Endometrium (tissue), 2 donors: ENCODE measurements around the gene FHL3.
"Not testable (repeated sequence)": the region's sequence is repeated elsewhere in the genome, so short reads cannot be mapped to it uniquely, and the experiment has no call there.

Experiments
- FAIRE-seq: peaks from 2 replicates; lab custom pipeline; 2012; peaks lifted over from hg19 to GRCh38; lab: Jason Lieb, UNC
- donor health status: control.
- donor health status: control.

FHL3 gene

DNA sequence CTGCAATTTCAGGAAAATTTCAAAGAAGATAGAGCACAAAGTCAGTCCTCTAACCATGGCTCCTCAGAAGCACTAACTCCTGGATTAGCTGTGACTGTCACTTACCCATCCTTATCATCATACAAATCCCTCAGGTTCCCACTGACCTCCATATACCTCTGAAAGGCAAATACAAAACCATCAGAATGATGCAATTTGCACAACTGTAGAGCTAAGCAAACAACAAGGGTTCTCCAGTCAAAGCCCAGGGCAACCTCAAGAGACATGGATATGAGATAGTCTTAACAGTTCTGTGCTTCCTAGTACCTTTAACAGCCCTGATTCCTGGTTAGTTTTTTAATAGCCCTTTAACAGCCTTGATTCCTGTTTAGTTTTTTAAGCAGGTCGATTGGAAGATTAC, 17.6 kb downstream of the FHL3 start:
- FAIRE-seq: no peak

DNA sequence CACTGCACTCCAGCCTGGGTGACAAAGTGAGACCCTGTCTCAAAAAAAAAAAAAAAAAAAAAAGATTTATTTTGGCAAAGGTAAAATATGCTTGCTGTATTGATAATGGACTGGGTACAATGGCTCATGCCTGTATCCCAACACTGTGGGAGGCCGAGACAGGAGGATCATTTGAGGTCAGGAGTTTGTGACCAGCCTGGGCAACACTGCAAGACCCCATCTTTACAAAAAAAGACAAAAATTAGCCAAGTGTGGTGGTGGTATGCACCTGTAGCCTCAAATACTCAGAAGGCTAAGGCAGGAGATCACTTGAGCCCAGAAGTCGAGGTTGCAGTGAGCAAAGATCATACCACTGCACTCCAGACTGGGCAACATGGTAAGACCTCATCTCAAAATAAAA, 21.8 kb downstream of the FHL3 start:
- no peak for FAIRE-seq

DNA sequence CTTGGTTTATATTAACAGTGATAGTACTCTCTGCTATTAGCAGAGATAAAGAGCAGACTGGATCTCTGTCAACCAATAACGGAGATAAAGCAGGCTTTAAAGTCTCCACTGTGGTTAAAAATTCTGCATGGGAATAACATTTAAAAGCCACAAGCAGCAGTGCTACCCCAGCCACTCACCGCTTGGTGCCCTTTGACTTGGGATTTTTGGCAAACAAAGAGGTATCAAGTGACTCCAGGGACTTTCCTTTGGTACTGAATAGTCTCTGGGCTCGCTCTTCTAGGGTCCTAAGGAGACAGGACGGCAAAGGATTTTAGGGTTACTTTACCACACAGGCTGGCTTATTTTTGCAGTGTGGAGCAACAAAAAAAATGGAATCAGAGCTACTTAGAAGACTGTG, 26.8 kb downstream of the FHL3 start:
- no peak for FAIRE-seq

DNA sequence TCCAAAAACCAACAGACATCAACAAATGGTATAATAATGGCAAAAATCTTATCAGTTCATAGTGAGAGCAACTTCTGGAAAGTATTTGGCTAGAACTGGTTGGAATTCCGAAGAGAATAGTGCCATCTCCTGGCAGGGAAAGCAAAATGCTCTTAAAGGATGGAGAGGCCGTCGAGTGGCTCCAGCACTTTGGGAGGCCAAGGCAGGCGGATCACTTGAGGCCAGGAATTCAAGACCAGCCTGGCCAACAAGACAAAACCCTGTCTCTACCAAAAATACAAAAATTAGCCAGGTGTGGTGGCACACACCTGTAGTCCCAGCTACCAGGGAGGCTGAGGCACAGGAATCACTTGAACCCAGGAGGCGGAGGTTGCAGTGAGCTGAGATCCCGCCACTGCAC, 30.2 kb downstream of the FHL3 start:
- FAIRE-seq: not testable (repeated sequence)

DNA sequence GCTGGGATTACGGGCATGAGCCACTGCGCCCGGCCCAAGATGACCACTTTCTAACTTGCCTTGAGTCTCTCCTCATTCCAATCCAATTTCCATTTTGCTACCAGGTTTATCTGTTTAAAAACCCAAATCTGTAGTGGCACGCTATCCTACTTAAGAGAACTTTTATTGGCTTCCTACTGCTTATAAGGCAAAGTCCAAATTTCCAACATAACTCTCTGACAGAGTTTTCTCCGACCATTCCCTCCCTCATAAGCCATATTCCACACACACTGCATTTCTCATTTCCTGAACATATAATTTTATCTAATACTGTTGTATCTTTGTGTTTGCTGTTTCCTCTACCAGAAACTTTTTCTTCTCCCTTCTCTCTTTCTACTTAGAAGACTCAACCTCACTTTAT, 30.7 kb downstream of the FHL3 start:
- FAIRE-seq: no peak

DNA sequence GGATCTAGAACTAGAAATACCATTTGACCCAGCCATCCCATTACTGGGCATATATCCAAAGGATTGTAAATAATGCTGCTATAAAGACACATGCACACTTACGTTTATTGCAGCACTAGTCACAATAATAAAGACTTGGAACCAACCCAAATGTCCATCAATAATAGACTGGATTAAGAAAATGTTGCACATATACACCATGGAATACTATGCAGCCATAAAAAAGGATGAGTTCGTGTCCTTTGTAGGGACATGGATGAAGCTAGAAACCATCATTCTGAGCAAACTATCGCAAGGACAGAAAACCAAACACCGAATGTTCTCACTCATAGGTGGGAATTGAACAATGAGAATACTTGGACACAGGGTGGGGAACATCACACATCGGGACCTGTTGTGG, 31.6 kb downstream of the FHL3 start:
- not testable (repeated sequence) for FAIRE-seq

DNA sequence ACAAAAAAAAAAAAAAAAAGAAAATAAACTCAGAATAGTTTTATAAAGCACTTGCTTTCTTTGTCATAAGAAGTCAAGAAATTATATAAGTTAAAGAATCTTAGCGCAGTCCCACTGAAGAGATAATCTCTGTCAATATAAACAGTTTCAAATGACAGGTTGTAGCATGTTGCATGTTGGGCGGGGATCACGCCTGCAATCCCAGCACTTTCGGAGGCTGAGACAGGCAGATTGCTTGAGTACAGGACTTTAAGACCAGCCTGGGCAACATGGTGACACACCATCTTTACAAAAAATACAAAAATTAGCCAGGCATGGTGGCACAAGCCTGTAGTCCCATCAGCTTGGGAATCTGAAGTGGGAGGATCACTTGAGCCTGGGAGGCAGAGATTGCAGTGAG, 40.0 kb downstream of the FHL3 start:
- no peak for FAIRE-seq

DNA sequence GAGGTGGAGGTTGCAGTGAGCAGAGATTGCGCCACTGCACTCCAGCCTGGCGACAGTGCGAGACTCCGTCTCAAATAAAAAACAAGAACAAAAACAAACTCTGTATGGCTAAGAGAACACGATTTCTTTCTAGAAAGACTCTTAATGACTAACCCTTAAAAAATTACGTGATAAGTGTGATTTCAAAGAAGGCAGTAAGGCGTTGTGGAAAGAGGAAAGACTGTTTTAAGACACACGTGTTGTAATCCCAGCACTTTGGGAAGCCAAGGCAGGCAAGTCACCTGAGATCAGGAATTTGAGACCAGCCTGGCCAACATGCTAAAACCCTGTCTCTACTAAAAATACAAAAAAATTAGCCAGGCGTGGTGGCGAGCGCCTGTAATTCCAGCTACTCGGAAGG, 41.2 kb downstream of the FHL3 start:
- FAIRE-seq: not testable (repeated sequence)

DNA sequence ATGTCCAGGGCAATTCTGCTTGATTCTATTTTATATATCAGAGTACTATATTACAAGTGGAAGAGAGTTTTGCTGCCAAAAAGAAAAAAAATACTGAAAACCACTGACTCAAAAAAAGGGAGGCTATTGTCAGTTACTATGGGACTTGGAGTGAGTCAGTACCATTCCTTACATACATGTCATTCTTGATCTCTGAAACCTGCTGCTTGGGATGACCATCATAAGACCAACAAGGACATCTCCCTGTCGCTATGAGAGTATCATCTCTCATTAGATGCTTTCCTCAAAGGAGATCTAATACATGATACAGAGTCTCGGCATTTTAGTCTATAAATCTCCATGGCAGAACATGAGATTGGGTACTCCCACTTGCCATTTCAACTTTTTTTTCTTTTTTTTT, 46.6 kb downstream of the FHL3 start:
- no peak for FAIRE-seq

DNA sequence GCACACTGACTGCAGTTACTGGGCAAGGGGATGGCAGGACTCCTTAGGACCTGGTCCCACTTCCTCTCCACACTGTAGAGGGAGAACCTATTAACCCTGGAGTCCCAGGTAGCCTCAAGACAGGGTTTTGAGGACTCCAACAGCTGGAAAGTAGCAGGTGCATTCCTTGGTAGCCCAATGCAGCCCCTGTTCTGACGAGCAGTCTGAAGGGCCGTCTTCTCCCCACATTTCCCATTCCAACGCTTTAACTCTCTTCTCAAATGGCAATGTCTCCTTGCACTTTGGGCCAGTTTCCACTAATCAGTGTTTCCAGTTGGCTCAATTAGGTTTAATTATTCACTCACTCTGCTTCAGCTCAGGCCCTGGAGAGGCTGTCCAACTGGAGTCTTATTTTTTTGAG, 49.6 kb downstream of the FHL3 start:
- FAIRE-seq: no peak

DNA sequence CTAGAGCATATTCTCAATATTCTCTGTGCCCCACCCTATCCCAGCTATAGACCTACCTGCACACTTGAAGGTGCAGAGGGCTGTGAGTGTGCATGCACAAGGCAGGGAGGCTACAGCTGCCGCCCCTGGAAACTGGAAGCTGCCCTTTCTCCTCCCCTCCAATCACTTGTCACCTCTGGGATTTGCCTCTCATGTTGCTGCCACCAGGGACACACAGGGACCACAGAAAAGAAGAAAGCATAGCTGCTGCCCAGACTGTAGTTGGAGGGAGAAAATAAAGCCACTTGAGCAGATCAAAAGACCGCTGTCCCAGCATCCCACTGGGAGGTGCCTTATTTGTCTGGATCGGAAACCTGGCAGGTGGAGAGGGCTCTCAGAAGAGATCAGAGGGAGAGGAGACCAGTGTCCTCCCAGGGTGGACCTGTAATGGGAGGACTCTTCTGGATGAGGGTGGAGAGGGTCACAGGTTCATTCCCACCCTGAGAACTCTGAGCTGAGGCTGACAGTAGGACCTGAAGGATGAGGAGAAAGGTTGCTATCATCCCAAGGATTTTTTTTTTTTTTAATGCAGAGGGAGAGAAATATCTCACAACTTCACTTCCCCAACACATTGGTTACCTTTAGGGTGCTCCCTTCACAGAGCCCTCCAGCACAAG, 50.9 kb downstream of the FHL3 start:
- no peak for FAIRE-seq

DNA sequence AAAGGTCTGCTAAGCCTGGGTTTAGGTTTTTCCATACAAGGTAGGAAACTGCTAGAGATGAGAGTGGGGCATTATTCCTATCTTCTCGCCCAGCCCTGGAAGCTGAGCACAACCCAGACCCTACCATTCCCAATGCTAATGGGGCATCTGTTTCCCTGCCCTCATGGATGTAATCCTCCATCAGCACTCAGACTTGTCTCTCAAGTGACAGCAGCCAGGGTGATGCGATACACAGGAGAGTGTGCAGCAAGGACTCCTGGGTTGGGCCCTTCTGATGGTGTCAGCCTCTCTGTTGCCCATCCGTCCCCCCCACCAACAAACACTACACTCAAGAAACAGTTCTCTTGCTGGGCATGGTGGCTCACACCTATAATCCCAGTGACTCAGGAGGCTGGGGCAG, 52.6 kb downstream of the FHL3 start:
- FAIRE-seq: no peak

DNA sequence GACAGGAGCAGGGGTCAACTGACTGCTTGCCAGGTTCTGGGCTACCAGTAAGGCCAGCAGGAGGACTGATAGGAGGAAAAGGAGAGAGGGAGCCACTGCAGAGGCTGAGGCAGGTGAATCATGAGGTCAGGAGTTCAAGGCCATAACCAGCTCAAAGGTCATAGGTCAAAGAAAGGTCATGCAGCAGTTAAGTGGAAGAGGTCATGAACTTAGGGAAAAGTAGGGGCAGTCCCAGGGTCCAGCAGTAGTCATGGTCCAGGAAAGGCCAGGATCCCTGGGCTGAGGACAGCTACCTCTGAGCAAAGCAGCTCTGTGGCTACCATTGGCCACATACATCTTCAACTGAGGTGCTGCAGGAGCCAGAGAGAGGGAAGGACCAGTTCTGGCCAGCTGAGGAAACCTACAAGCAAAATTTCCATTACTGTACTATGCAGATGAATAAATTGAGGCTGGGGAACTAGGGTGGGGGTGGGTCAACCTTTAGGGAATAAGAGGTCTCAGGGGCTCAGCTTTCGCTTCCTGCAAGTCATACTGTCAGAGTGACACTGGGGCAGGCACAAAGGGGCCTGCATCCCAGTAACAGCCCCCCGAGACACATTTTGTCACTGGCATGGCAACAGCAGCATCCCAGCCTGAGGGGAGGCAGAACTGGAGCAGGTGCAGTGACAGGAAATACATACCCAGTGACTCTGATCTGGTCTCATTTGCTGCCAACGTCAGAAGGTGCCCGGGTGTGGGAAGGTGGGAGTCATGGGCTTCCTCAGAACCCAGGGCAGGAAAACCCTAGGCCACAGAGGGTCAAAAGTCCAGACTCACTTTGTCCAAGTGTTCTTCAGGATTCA, 53.3 kb downstream of the FHL3 start:
- no peak for FAIRE-seq

DNA sequence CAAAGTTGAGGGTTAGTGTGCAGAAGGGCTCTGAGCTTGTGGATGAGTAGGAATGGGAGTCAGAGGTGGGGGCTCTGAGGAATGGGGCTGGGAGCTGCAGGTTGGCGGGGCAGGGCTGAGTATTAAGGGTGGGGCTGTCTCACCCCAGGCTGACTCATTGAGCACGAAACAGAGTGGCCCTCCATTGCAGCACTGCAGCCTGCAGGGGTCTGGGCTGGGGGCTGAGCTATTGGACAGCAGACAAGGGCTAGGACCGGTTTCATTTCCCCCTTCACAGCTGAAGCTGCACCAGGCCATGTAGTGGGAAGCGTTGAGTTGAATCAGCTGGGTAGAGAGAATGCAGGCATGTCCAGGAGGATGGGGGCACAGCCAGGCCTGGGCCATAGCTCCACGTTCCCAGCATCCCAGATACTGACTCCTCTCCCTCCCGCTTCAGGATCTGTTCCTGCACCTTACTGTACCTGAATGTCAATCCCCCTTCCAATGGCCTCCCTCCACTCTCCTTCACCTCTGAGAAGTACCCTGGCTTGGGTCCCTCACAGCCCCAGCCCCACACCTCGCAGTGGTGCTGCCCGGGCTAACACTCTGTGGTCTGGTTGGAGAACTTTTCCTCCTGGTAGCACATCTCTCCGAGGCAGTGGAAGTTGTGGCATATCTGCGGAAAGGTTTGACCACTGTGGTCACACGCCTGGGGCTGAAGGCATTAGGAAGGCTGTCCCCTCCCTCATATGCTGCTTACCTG, 54.1 kb downstream of the FHL3 start:
- no peak for FAIRE-seq

DNA sequence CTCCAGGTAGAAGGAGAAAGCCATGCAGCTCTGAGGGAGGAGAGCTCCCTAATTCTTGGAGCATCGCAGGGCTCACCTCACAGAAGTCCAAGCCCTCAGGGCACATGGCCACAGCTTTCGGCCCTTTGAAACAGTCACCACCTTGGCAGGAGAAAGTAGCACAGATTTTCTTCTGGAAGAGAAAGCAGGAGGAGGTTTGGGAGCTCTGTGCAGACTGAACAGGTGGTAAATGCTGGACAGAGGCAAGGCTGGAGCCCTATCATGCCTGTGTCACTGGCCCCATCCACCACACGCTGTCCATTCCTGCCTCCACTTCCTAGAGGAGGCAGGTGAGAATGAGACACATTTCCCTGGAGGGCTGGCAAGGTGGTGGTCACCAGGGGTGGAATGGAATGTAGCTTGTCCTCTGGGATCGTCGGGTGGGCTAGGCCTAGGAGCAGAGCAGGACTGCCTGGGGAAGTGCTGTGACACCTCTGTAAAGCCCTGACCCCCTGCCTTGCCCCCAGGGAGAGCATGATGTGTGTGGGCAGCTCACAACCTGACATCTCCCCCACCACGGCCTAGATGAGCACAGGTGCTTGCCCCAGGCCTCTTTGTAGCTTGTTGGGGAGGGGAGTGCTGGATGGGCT, 55.7 kb downstream of the FHL3 start:
- no peak for FAIRE-seq

DNA sequence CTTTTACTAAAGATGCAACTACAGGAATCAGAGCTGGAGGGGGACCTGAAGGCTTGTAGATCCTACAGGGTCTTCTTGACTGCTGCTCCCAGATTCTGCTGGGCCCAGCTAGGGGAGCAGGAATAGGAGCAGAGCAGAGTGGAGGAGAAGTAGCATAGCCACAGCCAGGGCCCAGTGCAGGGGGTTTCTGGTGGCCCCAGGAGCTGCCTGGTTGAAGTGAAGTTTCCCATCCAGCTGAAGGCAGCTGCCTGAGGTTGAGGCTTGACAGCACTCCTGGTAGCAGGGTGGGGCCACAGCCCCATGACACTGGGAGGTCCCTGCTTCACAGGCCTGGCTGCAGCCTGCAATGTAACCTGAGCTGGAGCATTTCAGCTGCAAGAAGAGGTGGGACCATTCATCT, 56.5 kb downstream of the FHL3 start:
- FAIRE-seq: no peak

DNA sequence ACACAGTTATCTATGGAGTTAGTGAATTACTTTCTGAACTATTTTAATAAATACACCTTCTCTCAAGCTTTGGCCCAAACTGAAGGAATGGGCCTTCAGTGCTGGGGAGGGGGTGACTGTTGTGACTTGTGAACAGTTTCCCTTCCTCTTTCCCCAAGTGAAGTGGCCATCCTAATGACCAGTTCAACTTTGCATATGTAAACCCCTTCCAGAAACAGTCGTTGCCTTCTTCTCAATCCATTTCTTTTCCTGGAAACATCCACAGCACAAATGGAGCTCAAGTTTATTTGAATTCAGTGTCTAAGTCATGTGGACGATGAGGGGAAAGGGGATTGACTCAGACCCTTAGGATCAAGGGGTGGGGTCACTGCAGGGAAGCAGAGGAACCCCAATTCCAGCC, 57.1 kb downstream of the FHL3 start:
- no peak for FAIRE-seq

DNA sequence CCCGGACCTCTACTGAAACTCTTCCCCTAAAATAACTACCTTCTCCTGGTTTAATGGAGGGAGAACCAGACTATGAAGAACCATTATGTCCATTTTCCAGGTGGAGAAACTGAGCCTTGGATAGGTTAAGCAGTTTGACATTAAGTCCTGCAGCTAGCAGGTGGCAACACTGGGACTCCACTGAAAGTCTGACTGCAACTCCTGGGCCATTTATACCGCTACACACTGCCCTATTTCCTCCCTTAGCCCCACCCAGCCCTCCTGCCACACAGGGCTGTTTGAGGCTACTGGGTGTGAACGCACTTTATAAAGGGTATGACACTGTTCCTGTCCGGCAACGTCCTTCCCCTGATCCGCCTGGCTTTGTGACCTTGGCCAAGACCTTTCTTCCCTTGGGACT, 58.0 kb downstream of the FHL3 start:
- FAIRE-seq: no peak
